GM12865 (cell line): ENCODE data around the gene SPTLC2.
"Not testable (repeated sequence)": the region's sequence is repeated elsewhere in the genome, so short reads cannot be mapped to it uniquely, and the experiment has no call there.

Experiments used
- DNase-seq: peaks from one replicate; pipeline ENCODE4 v3.0.0; 2010; ENCODE audit warnings: low read depth
- H3K4me3 ChIP-seq: 2 replicates; pipeline ENCODE4 v1.5.1; 2011; ENCODE audit warnings: mild to moderate bottlenecking, low read depth, low read length, control low read depth
- CTCF ChIP-seq: IDR thresholded peaks from 2 replicates; pipeline ENCODE4 v1.5.1; 2011; ENCODE audit warnings: low read length, control low read depth, low read depth, inconsistent platforms; ENCODE audit not compliant: insufficient read depth; ENCODE audit errors: missing control alignments

Gene SPTLC2

GRCh38 chr14:77641534-77642341, 25.3 kb upstream of the SPTLC2 start:
- H3K4me3 ChIP-seq, result peak overlapping the region; percentile 79
- TF ChIP-seq CTCF, result no peak
- peak; percentile 81 for DNase-seq

- H3K4me3 ChIP-seq, result peak overlapping the region; percentile 79
- no peak for DNase-seq
These were observed 24.5 kb upstream of the SPTLC2 start for GRCh38 chr14:77640756-77641533.

GRCh38 chr14:77638771-77639171, 22.3 kb upstream of the SPTLC2 start:
- TF ChIP-seq CTCF, result no peak
- H3K4me3 ChIP-seq, result no peak overlapping the region
- no peak for DNase-seq

More at GRCh38 chr14:77640756-77641533, 24.5 kb upstream of the SPTLC2 start:
- no peak for TF ChIP-seq CTCF

GRCh38 chr14:77635869-77636268, 19.4 kb upstream of the SPTLC2 start:
- H3K4me3 ChIP-seq, DNase-seq: not testable (repeated sequence)

GRCh38 chr14:77635466-77635865, 19.0 kb upstream of the SPTLC2 start:
- not testable (repeated sequence) for DNase-seq

GRCh38 chr14:77630111-77630510, 13.7 kb upstream of the SPTLC2 start:
- no peak for TF ChIP-seq CTCF
- no peak overlapping the region for H3K4me3 ChIP-seq
- no peak for DNase-seq

More at GRCh38 chr14:77635466-77635865, 19.0 kb upstream of the SPTLC2 start:
- not testable (repeated sequence) for H3K4me3 ChIP-seq

- no peak for DNase-seq
- TF ChIP-seq CTCF, result no peak
- no peak overlapping the region for H3K4me3 ChIP-seq
These were observed 8.9 kb upstream of the SPTLC2 start for GRCh38 chr14:77625360-77625759.
